ENCODE results near the gene MMP13. TPM values are rescaled to one million over a fixed set of nuclear protein-coding genes. Genes with fewer than 3 reads are reported as not detected.

Gene MMP13
- total RNA-seq, 1 donor from 2014 or later, result not detected

- no peak overlapping the region for H2AFZ ChIP-seq (replicated peaks)
- H3K4me3 Mint-ChIP-seq, result no peak overlapping the region
- no peaks in the 10 kb centered on the region for H3K4me1 ChIP-seq
- no peaks in the 10 kb centered on the region for H3K79me2 ChIP-seq (ENCODE audit: low read depth)
- H3K9me3 ChIP-seq (ENCODE audit: low read depth), result no peaks in the 10 kb centered on the region
- no peaks in the 10 kb centered on the region for H3K36me3 Mint-ChIP-seq
- H3K9ac ChIP-seq, result no peak overlapping the region
- no peak overlapping the region for H3K4me2 ChIP-seq
- no peaks in the 10 kb centered on the region for H4K20me1 ChIP-seq (ENCODE audit: low read depth)
- no peak overlapping the region for H3K27ac ChIP-seq
- TF ChIP-seq EZH2 (IDR thresholded peaks at IDR 0.05), result no peak
- TF ChIP-seq EZH2phosphoT487 (IDR thresholded peaks at IDR 0.05), result no peak
- TF ChIP-seq CTCF (IDR thresholded peaks at IDR 0.05), result no peak
- H3K36me3 ChIP-seq, result no peaks in the 10 kb centered on the region
- no peaks in the 10 kb centered on the region for H3K9me3 Mint-ChIP-seq
- H3K27me3 Mint-ChIP-seq (ENCODE audit: insufficient read depth, low read depth), result peaks cover 12% of the 10 kb centered on the region
- no peak overlapping the region for H3K27ac Mint-ChIP-seq
- no peaks in the 10 kb centered on the region for H3K27me3 ChIP-seq
- no peak overlapping the region for H3K4me3 ChIP-seq
- no peak for DNase-seq (ENCODE audit: low spot score)
- H3K4me1 Mint-ChIP-seq, result no peaks in the 10 kb centered on the region
- H3F3A ChIP-seq (ENCODE audit: low read depth), result no peaks in the 10 kb centered on the region
Measured at GRCh38 chr11:102964867-102965266, 9.3 kb upstream of the MMP13 start.

- Histone ChIP-seq H3F3A (ENCODE audit: low read depth) (no peaks in the 10 kb centered on the region), H3K4me1 (no peaks in the 10 kb centered on the region), H3K4me2 (no peak overlapping the region), H4K20me1 (ENCODE audit: low read depth) (no peaks in the 10 kb centered on the region), H3K27ac (no peak overlapping the region), H3K4me3 (no peak overlapping the region), H3K79me2 (ENCODE audit: low read depth) (no peaks in the 10 kb centered on the region), H3K9ac (no peak overlapping the region), H3K27me3 (no peaks in the 10 kb centered on the region), H3K9me3 (ENCODE audit: low read depth) (no peaks in the 10 kb centered on the region), H3K36me3 (no peaks in the 10 kb centered on the region), H2AFZ (replicated peaks) (no peak overlapping the region)
- no peaks in the 10 kb centered on the region for H3K4me1 Mint-ChIP-seq
- H3K27ac Mint-ChIP-seq, result no peak overlapping the region
- H3K36me3 Mint-ChIP-seq, result no peaks in the 10 kb centered on the region
- H3K9me3 Mint-ChIP-seq, result no peaks in the 10 kb centered on the region
- H3K4me3 Mint-ChIP-seq, result no peak overlapping the region
- no peak for DNase-seq (ENCODE audit: low spot score)
- TF ChIP-seq EZH2 (IDR thresholded peaks at IDR 0.05) (no peak), CTCF (IDR thresholded peaks at IDR 0.05) (no peak), EZH2phosphoT487 (IDR thresholded peaks at IDR 0.05) (no peak)
- peaks cover 9% of the 10 kb centered on the region for H3K27me3 Mint-ChIP-seq (ENCODE audit: insufficient read depth, low read depth)
Measured at GRCh38 chr11:102957953-102958352, 2.4 kb upstream of the MMP13 start.

GRCh38 chr11:102950622-102951081 lies 4.9 kb downstream of the MMP13 start:
- no peak overlapping the region for H3K9ac ChIP-seq
- no peaks in the 10 kb centered on the region for H3K27me3 Mint-ChIP-seq (ENCODE audit: insufficient read depth, low read depth)
- no peaks in the 10 kb centered on the region for H3K79me2 ChIP-seq (ENCODE audit: low read depth)
- no peak overlapping the region for H3K27ac Mint-ChIP-seq
- no peaks in the 10 kb centered on the region for H3F3A ChIP-seq (ENCODE audit: low read depth)
- no peaks in the 10 kb centered on the region for H3K9me3 ChIP-seq (ENCODE audit: low read depth)
- no peaks in the 10 kb centered on the region for H3K27me3 ChIP-seq
- H3K4me3 Mint-ChIP-seq, result no peak overlapping the region
- H3K27ac ChIP-seq, result no peak overlapping the region
- no peak overlapping the region for H3K4me3 ChIP-seq
- TF ChIP-seq EZH2phosphoT487 (IDR thresholded peaks at IDR 0.05) (no peak), CTCF (IDR thresholded peaks at IDR 0.05) (no peak)
- no peak overlapping the region for H3K4me2 ChIP-seq
- DNase-seq (ENCODE audit: low spot score), result no peak
- H3K36me3 ChIP-seq, result no peaks in the 10 kb centered on the region
- no peak overlapping the region for H2AFZ ChIP-seq (replicated peaks)
- no peaks in the 10 kb centered on the region for H3K4me1 ChIP-seq
- no peaks in the 10 kb centered on the region for H3K4me1 Mint-ChIP-seq
- H3K9me3 Mint-ChIP-seq, result no peaks in the 10 kb centered on the region
- H3K36me3 Mint-ChIP-seq, result no peaks in the 10 kb centered on the region
- H4K20me1 ChIP-seq (ENCODE audit: low read depth), result no peaks in the 10 kb centered on the region
